NCI-H2171 (cell line): ENCODE results near the gene LTBP1.
"Not testable (repeated sequence)": the region's sequence is repeated elsewhere in the genome, so short reads cannot be mapped to it uniquely, and the experiment has no call there.

ENCODE experiments used
- DNase-seq: peaks from one replicate; lab custom pipeline; 2025; lab: John Stamatoyannopoulos, UW

The LTBP1 gene

GRCh38 chr2:33047939-33048338 lies 101.2 kb downstream of the LTBP1 start:
- peak; percentile 48 for DNase-seq

DNA sequence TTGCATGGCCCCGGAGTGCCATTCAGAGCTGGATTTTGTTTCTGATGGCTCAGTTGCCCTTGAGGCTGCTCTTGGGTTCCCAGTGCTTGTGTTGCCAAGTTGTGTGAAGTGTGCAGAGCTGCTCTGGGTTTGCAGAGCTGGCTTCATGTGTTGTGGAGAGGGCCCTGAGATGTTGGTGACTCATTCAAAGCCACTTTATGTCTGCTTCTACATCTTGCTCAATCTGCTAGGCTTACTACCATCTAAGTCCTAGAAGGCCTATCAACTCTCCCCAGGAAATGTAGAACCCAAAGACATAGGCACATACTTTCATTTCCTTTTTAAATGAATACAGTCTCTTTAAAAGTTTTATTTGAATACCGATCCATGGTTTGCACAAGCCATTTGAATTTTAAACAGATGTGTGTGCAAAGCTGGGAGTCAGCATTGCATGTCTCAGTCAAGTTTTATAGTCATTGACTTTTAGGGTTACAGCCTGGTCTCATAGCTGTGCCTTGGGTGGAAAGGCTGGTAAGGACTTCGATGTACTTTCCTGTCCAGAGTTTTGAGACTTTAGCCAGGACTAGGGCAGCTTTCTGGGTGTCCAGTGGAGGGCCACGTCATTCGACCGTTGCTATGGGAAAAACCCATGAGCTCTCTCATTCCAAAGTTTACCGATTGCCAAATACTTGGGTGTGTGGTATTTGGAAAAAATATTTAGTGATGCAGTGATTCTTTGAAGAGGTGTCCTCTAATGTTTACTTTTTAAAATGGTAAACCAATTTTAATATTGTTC lies 105.0 kb downstream of the LTBP1 start:
- DNase-seq = no peak

- no peak for DNase-seq
Observed at GRCh38 chr2:33052361-33052735, 105.6 kb downstream of the LTBP1 start.

- not testable (repeated sequence) for DNase-seq
Observed at GRCh38 chr2:33052795-33053194, 106.0 kb downstream of the LTBP1 start.

DNA sequence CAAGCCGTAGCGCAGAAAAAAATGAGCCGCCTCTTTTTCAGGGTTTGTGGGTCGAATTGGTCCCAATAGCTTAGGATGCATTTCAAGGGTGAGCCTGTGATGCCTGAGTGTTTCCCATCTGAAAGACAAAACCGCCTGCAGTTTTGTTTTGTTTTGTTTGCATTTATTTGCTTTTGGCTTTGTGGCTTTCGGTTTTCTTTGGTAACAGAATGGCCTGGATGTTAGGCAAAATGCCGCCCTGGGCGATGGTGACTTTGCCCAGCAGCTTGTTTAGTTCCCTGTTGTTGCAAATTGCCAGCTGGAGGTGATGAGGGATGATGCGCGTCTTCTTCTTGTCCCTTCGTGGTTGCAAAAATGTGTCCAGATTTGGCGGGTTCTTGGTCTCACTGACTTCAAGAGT lies 109.4 kb downstream of the LTBP1 start:
- no peak for DNase-seq

DNA sequence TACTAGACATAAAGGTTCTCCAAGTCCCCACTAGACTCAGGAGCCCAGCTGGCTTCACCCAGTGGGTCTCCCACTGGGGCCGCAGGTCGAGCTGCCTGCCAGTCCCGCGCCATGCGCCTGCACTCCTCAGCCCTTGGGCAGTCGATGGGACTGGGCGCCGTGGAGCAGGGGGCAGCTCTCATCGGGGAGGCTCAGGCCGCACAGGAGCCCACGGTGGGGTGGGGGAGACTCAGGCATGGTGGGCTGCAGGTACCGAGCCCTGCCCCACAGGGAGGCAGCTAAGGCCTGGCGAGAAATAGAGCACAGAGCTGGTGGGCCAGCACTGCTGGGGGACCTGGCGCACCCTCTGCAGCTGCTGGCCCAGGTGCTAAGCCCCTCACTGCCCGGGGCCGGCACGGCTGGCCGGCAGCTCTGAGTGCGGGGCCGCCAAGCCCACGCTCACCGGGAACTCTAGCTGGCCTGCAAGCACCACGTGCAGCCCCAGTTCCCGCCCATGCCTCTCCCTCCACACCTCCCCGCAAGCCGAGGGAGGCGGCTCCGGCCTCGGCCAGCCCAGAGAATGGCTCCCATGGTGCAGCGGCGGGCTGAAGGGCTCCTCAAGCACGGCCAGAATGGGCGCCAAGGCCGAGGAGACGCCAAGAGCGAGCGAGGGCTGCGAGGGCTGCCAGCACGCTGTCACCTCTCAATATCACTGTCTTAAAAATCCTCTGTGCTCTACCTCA lies 110.7 kb downstream of the LTBP1 start:
- not testable (repeated sequence) for DNase-seq

GRCh38 chr2:33058716-33059470 lies 112.1 kb downstream of the LTBP1 start:
- no peak for DNase-seq

DNA sequence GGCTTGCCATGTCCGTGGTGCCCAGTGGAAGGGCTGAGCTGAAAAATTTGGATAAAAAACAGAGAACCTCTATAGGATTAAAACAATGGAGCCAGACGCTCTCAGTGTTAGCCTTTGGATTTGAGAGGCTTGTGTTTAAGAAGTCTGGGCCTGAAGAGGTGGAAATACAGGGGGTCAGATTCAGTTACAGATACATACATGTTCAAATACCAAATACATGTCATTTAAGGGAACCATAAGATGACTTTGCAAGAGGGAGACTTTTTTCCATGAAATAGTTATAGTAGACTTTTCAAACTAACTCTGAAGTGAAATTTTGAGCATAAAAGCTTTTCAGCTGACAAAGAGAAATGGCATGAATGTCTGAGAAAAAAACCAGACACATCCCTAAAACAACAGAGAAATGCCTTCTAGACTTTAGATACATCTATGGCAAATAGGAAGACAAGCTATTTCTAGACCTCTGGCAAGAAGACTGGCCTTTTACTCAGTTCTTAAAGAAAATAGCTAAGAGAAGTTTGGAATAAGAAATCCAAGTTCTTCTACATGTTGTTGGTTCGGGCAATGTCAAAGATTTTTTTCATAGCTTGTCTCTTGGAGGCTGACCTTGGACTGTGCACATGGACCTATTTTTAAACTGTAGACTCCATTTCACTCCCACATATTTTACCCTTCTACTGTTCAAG lies 112.9 kb downstream of the LTBP1 start:
- no peak for DNase-seq

GRCh38 chr2:33060405-33060804 lies 113.7 kb downstream of the LTBP1 start:
- DNase-seq = no peak

GRCh38 chr2:33062665-33063250 lies 116.0 kb downstream of the LTBP1 start:
- DNase-seq = no peak

GRCh38 chr2:33064349-33064801 lies 117.6 kb downstream of the LTBP1 start:
- no peak for DNase-seq

GRCh38 chr2:33067598-33067997 lies 120.8 kb downstream of the LTBP1 start:
- DNase-seq = no peak

GRCh38 chr2:33068261-33068660 lies 121.5 kb downstream of the LTBP1 start:
- DNase-seq = no peak

DNA sequence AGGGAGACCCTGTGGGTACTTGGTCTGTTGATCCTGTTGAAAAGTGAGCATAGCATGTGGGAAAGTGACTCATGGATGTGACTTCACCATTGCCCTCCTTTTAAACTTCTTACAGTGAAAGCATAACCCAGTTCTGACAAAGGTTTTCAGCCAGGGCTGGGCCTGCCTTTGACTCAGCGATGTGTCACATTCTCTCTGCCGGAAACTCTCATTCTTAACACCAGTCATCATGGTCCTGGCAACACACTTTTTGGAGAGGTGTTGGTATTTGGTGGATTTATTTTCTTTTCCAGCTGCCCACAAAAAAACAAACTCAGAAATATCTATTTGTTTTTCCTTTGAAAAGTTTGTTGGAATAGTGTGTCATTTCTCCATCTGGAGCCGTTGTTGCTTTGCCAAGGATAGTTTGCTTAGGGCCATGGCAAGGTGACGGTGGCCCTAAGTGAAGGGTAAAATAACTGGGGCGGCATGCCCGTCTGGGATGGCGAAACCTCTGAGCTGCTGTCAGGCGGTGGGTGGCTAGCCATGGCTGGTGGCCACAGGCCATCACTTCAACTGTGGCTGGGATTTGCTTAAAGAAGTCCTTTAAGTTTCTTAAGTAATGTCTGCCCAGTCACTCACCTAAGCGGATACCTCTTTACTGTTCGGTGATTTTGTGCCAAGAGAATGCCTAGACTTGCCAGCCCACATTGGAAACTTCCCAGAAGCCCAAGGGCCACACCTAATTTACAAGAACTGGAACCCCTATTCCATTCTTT lies 123.3 kb downstream of the LTBP1 start:
- no peak for DNase-seq

DNA sequence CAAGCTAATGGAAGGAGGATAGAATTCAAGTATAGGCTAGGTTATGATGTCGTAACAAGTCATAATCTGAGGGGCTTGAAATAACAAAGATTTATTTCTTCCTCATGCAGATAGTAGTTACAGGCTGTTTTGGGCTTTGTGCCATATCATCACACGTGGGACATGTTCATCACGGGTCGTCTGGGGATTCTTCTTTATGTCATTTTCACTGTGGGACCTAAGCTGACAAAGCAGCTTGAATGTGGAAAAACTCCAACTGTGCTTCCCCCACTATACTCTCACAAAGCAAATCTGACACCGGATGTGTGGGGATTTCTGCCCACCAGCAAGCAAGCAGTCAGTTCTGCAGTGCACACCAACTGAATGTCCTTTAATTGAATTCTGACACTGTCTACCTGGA lies 124.8 kb downstream of the LTBP1 start:
- no peak for DNase-seq

DNA sequence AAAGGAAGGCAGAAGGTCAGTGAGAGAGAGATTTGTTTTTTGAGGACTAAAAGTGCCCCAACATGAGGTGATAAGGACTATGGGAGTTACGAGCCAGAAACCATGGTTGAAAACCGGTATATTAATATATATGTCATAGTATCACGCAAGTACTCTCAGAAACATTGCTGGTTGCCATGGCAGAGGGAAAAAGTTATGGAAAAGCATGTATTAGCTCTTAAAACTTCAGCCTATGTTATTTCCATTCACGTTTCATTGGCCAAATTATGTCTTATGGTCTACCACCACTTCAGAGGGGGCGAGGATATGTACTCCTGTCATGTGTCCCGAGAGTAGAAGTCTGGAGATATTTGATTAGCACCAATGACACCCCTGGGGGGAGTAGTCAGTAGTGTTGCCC lies 125.9 kb downstream of the LTBP1 start:
- DNase-seq = no peak

GRCh38 chr2:33073018-33073417 lies 126.3 kb downstream of the LTBP1 start:
- DNase-seq = no peak

GRCh38 chr2:33074197-33074596 lies 127.4 kb downstream of the LTBP1 start:
- DNase-seq = no peak

DNA sequence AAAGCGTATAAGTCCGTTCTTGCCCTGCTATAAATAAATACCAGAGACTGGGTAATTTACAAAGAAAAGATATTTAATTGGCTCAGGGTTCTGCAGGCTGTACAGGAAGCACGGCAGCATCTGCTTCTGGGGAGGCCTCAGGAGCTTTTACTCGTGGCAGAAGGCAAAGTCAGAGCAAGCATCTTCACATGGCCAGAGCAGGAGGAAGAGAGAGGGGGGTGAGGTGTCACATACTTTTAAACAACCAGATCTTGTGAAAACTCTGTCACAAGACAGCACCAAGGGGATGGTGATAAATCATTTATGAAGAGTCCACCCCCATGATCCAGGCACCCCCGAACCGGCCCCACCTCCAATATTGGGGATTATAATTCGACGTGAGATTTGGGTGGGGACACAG lies 130.6 kb downstream of the LTBP1 start:
- no peak for DNase-seq

- no peak for DNase-seq
Observed at GRCh38 chr2:33077844-33078243, 131.1 kb downstream of the LTBP1 start.

- DNase-seq = no peak
Observed at GRCh38 chr2:33081691-33082090, 134.9 kb downstream of the LTBP1 start.
